HCT116 (cell line): Measurements from ENCODE around the gene CENPP. TPM values are rescaled to one million over a fixed set of nuclear protein-coding genes. Genes with fewer than 3 reads are reported as not detected.

Experiments used
- ATAC-seq: fragments of 200-7000 bp; cut with Tn5 transposase; 2 replicates; pipeline ENCODE4 v1.9.1; 2020; ENCODE audit warnings: mild to moderate bottlenecking, moderate library complexity
- BruUV-seq: library from RNA; stranded (reverse); fragments of 400-500 nt; replicated peaks from 2 replicates; lab custom pipeline; 2021; lab: Mats Ljungman, UMichigan
- CTCF ChIA-PET: fragments of 300-600 bp; sonication (Branson Sonifier 250); formaldehyde crosslinking; loops from one replicate; lab custom pipeline; 2021; ENCODE audit warnings: antibody characterized with exemption; lab: Charles Lee
- POLR2A ChIA-PET: fragments of 300-600, 350-600 bp; sonication (Branson Sonifier 250); formaldehyde crosslinking; loops from one replicate; lab custom pipeline; 2021; ENCODE audit warnings: antibody characterized with exemption; lab: Charles Lee
- RAD21 ChIA-PET, 2 experiments: fragments of 300-600 bp; sonication (Branson Sonifier 250); formaldehyde crosslinking; loops; one replicate each; lab custom pipeline; 2023; ENCODE audit warnings: low total read pairs in 2 of 2; ENCODE audit not compliant: uncharacterized antibody in 2 of 2, unreplicated experiment in 2 of 2, low non-redundant PET in 1 of 2; lab: Charles Lee
- DNase-seq: peaks from one replicate; pipeline ENCODE4 v3.0.0-alpha.2; 2010; ENCODE audit warnings: low read depth, low spot score
- H2AFZ ChIP-seq: fragments of 200-600 bp; shearing (Covaris generic), sonication (generic); 2 replicates; pipeline ENCODE4 v1.6.1; 2017; ENCODE audit warnings: low read depth, mixed run types, mixed read lengths, antibody characterized with exemption, low read length; ENCODE audit not compliant: poor library complexity, severe bottlenecking
- H3K27ac ChIP-seq: 2 replicates; pipeline ENCODE4 v1.5.1; 2012; ENCODE audit warnings: low read depth, low read length
- H3K27me3 ChIP-seq: fragments of 200-600 bp; sonication (generic); 2 replicates; pipeline ENCODE4 v1.6.1; 2016; ENCODE audit warnings: mixed run types, low read length, mixed read lengths; ENCODE audit not compliant: insufficient read depth
- H3K36me3 ChIP-seq, 2 experiments: fragments of 200-500 bp in 1 of 2; fragments of 200-600 bp in 1 of 2; sonication (Bioruptor generic) in 1 of 2; sonication (generic) in 1 of 2; 2 replicates each; pipeline versions ENCODE4 v1.5.1 to v1.6.1; 2014 to 2016; ENCODE audit warnings: low read length in 2 of 2, inconsistent platforms in 1 of 2, mixed read lengths in 1 of 2, mixed run types in 1 of 2; ENCODE audit not compliant: insufficient read depth in 2 of 2, control insufficient read depth in 1 of 2
- H3K4me1 ChIP-seq, 2 experiments: fragments of 200-600 bp in 1 of 2; sonication (generic) in 1 of 2; 2 replicates each; pipeline versions ENCODE4 v1.5.1 to v1.6.1; 2012 to 2017; ENCODE audit warnings: low read length in 2 of 2, inconsistent platforms in 1 of 2, mild to moderate bottlenecking in 1 of 2, mixed read lengths in 1 of 2, mixed run types in 1 of 2, moderate library complexity in 1 of 2; ENCODE audit not compliant: insufficient read depth in 2 of 2, control insufficient read depth in 1 of 2
- H3K4me2 ChIP-seq: fragments of 200-600 bp; sonication (generic); 2 replicates; pipeline ENCODE4 v1.6.1; 2017; ENCODE audit warnings: mixed run types, low read length, mixed read lengths
- H3K4me3 ChIP-seq, 2 experiments: fragments of 200-600 bp in 1 of 2; sonication (generic) in 1 of 2; replicated peaks in 1 of 2; 2 replicates each; pipeline ENCODE4 v1.5.1; 2011 to 2016; ENCODE audit warnings: low read length in 2 of 2, control low read depth in 1 of 2, low read depth in 1 of 2, mild to moderate bottlenecking in 1 of 2, mixed read lengths in 1 of 2, mixed run types in 1 of 2
- H3K79me2 ChIP-seq: fragments of 200-600 bp; sonication (generic); 2 replicates; pipeline ENCODE4 v1.6.1; 2017; ENCODE audit warnings: mild to moderate bottlenecking, mixed run types, low read length, moderate library complexity, mixed read lengths; ENCODE audit not compliant: insufficient read depth
- H3K9ac ChIP-seq: fragments of 200-600 bp; sonication (generic); 2 replicates; pipeline ENCODE4 v1.6.1; 2016; ENCODE audit warnings: low read length, mixed read lengths
- H3K9me2 ChIP-seq: fragments of 200-600 bp; sonication (generic), shearing (Covaris generic); 2 replicates; pipeline ENCODE4 v1.6.1; 2017; ENCODE audit warnings: mixed run types, mild to moderate bottlenecking, moderate library complexity; ENCODE audit not compliant: insufficient read depth
- H3K9me3 ChIP-seq, 2 experiments: fragments of 200-500 bp in 1 of 2; fragments of 200-600 bp in 1 of 2; sonication (Bioruptor generic) in 1 of 2; sonication (generic) in 1 of 2; 2 replicates each; pipeline ENCODE4 v1.6.1; 2014 to 2017; ENCODE audit warnings: low read length in 2 of 2, mixed read lengths in 2 of 2, inconsistent platforms in 1 of 2, low read depth in 1 of 2, mild to moderate bottlenecking in 1 of 2, mixed run types in 1 of 2, moderate library complexity in 1 of 2; ENCODE audit not compliant: control insufficient read depth in 1 of 2, insufficient read depth in 1 of 2
- H4K20me1 ChIP-seq: fragments of 200-600 bp; sonication (generic), shearing (Covaris generic); 2 replicates; pipeline ENCODE4 v1.6.1; 2017; ENCODE audit warnings: mixed run types, mild to moderate bottlenecking, moderate library complexity; ENCODE audit not compliant: insufficient read depth
- CBX3 ChIP-seq: IDR thresholded peaks from 2 replicates; pipeline ENCODE4 v1.6.1; 2012; ENCODE audit warnings: low read depth
- EGR1 ChIP-seq: IDR thresholded peaks from 2 replicates; pipeline ENCODE4 v1.6.1; 2012; ENCODE audit warnings: low read depth
- ELF1 ChIP-seq: IDR thresholded peaks from 2 replicates; pipeline ENCODE4 v1.6.1; 2012; ENCODE audit warnings: low read depth, borderline replicate concordance
- EZH2 ChIP-seq: fragments of 200-600 bp; sonication (generic); IDR thresholded peaks from 2 replicates; pipeline ENCODE4 v1.6.1; 2017; ENCODE audit warnings: antibody characterized with exemption, mixed run types
- EZH2phosphoT487 ChIP-seq: fragments of 200-600 bp; IDR thresholded peaks from 2 replicates; pipeline ENCODE4 v1.6.1; 2018; ENCODE audit warnings: antibody characterized with exemption, borderline replicate concordance
- FOSL1 ChIP-seq: IDR thresholded peaks from 2 replicates; pipeline ENCODE4 v1.6.1; 2012; ENCODE audit warnings: low read depth
- POLR2A ChIP-seq: IDR thresholded peaks from 2 replicates; pipeline ENCODE4 v1.7.0; 2011; ENCODE audit warnings: borderline replicate concordance; ENCODE audit not compliant: insufficient read depth, insufficient read length; ENCODE audit errors: extremely low read depth
- POLR2AphosphoS5 ChIP-seq: IDR thresholded peaks from 2 replicates; pipeline ENCODE4 v1.6.1; 2011; ENCODE audit warnings: mild to moderate bottlenecking, low read depth, low read length, moderate library complexity
- RAD21 ChIP-seq: IDR thresholded peaks from 2 replicates; pipeline ENCODE4 v1.6.1; 2012; ENCODE audit warnings: low read depth, mild to moderate bottlenecking
- SIN3A ChIP-seq: IDR thresholded peaks from 2 replicates; pipeline ENCODE4 v1.6.1; 2012; ENCODE audit warnings: low read depth
- SP1 ChIP-seq: IDR thresholded peaks from 2 replicates; pipeline ENCODE4 v1.6.1; 2012; ENCODE audit warnings: low read depth
- SRF ChIP-seq: IDR thresholded peaks from 2 replicates; pipeline ENCODE4 v1.6.1; 2012; ENCODE audit warnings: low read depth
- TCF7L2 ChIP-seq: IDR thresholded peaks from 2 replicates; pipeline ENCODE4 v1.7.0; 2011; ENCODE audit warnings: borderline replicate concordance, inconsistent platforms; ENCODE audit not compliant: insufficient read depth, insufficient read length; ENCODE audit errors: extremely low read depth
- YY1 ChIP-seq: IDR thresholded peaks from 2 replicates; pipeline ENCODE4 v1.6.1; 2011; ENCODE audit warnings: low read length, low read depth, moderate library complexity, mild to moderate bottlenecking; ENCODE audit not compliant: insufficient replicate concordance; ENCODE audit errors: extremely low read depth
- ZFX ChIP-seq: fragments of 450-650 bp; IDR thresholded peaks from 2 replicates; pipeline ENCODE4 v1.6.1; 2017
- intact Hi-C: fragments of 100-400 bp; cut with micrococcal nuclease; formaldehyde crosslinking; loops from 2 replicates; pipeline ENCODE4 v1.10.0; 2022
- total RNA-seq: library from RNA; stranded (reverse); gene quantifications from one replicate; pipeline ENCODE4 v1.2.1, GENCODE V29; 2021; ENCODE audit not compliant: unreplicated experiment
- TF ChIP-seq, protein P1 (sequence below): IDR thresholded peaks from 2 replicates; pipeline ENCODE4 v1.6.1; 2012; ENCODE audit warnings: low read depth
- TF ChIP-seq, protein P2 (sequence below): IDR thresholded peaks from 2 replicates; pipeline ENCODE4 v1.6.1; 2011; ENCODE audit warnings: mild to moderate bottlenecking, low read length, moderate library complexity; ENCODE audit not compliant: insufficient replicate concordance; ENCODE audit errors: extremely low read depth
- TF ChIP-seq, protein P3 (sequence below), 3 experiments: fragments of 200-600 bp in 1 of 3; sonication (generic) in 1 of 3; IDR thresholded peaks in 2 of 3; conservative IDR thresholded peaks in 1 of 3; 2 replicates each; pipeline ENCODE4 v1.5.1; 2012 to 2017; ENCODE audit warnings: low read depth in 2 of 3, low read length in 2 of 3, antibody characterized with exemption in 1 of 3, borderline replicate concordance in 1 of 3, control low read depth in 1 of 3, mild to moderate bottlenecking in 1 of 3, mixed read lengths in 1 of 3, mixed run types in 1 of 3, moderate library complexity in 1 of 3; ENCODE audit not compliant: insufficient read depth in 1 of 3

Gene CENPP
- total RNA-seq, 1 experiment from 2014 or later, result 7.0 TPM

- TF ChIP-seq, protein P1, sequence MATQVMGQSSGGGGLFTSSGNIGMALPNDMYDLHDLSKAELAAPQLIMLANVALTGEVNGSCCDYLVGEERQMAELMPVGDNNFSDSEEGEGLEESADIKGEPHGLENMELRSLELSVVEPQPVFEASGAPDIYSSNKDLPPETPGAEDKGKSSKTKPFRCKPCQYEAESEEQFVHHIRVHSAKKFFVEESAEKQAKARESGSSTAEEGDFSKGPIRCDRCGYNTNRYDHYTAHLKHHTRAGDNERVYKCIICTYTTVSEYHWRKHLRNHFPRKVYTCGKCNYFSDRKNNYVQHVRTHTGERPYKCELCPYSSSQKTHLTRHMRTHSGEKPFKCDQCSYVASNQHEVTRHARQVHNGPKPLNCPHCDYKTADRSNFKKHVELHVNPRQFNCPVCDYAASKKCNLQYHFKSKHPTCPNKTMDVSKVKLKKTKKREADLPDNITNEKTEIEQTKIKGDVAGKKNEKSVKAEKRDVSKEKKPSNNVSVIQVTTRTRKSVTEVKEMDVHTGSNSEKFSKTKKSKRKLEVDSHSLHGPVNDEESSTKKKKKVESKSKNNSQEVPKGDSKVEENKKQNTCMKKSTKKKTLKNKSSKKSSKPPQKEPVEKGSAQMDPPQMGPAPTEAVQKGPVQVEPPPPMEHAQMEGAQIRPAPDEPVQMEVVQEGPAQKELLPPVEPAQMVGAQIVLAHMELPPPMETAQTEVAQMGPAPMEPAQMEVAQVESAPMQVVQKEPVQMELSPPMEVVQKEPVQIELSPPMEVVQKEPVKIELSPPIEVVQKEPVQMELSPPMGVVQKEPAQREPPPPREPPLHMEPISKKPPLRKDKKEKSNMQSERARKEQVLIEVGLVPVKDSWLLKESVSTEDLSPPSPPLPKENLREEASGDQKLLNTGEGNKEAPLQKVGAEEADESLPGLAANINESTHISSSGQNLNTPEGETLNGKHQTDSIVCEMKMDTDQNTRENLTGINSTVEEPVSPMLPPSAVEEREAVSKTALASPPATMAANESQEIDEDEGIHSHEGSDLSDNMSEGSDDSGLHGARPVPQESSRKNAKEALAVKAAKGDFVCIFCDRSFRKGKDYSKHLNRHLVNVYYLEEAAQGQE, result no peak
- no peak for TF ChIP-seq YY1
- no peak for TF ChIP-seq POLR2A
- TF ChIP-seq SIN3A, result no peak
Measured at GRCh38 chr9:92603100-92603499, 277.3 kb downstream of the CENPP start (continued).

DNA sequence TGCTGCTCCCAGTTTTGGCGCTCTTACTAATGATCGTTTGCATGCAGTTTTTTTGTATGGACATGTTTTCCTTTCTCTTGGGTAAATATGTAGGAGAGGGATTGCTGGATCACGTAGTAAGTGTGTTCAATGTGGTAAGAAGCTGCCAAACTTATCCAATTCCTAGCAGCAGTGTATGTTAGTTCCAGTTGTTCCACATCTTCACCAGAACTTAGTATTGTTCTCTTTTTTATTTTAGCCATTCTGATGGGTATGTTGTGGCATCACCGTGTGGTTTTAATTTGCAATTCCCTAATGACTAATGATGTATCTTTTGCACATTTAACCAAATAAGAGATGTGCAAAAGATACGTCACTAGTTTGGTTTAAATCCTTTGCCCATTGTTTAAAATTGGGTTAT, 278.2 kb downstream of the CENPP start:
- CTCF ChIA-PET, result no interaction called here
- DNase-seq, result no peak
- TF ChIP-seq POLR2A, result no peak
- TF ChIP-seq ELF1, result no peak
- no peak for TF ChIP-seq FOSL1
- no peak for TF ChIP-seq TCF7L2
- TF ChIP-seq CBX3, result no peak
- TF ChIP-seq EGR1, result no peak
- TF ChIP-seq, protein P2, sequence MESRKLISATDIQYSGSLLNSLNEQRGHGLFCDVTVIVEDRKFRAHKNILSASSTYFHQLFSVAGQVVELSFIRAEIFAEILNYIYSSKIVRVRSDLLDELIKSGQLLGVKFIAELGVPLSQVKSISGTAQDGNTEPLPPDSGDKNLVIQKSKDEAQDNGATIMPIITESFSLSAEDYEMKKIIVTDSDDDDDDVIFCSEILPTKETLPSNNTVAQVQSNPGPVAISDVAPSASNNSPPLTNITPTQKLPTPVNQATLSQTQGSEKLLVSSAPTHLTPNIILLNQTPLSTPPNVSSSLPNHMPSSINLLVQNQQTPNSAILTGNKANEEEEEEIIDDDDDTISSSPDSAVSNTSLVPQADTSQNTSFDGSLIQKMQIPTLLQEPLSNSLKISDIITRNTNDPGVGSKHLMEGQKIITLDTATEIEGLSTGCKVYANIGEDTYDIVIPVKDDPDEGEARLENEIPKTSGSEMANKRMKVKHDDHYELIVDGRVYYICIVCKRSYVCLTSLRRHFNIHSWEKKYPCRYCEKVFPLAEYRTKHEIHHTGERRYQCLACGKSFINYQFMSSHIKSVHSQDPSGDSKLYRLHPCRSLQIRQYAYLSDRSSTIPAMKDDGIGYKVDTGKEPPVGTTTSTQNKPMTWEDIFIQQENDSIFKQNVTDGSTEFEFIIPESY, result no peak
- TF ChIP-seq, protein P3, sequence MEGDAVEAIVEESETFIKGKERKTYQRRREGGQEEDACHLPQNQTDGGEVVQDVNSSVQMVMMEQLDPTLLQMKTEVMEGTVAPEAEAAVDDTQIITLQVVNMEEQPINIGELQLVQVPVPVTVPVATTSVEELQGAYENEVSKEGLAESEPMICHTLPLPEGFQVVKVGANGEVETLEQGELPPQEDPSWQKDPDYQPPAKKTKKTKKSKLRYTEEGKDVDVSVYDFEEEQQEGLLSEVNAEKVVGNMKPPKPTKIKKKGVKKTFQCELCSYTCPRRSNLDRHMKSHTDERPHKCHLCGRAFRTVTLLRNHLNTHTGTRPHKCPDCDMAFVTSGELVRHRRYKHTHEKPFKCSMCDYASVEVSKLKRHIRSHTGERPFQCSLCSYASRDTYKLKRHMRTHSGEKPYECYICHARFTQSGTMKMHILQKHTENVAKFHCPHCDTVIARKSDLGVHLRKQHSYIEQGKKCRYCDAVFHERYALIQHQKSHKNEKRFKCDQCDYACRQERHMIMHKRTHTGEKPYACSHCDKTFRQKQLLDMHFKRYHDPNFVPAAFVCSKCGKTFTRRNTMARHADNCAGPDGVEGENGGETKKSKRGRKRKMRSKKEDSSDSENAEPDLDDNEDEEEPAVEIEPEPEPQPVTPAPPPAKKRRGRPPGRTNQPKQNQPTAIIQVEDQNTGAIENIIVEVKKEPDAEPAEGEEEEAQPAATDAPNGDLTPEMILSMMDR (IDR thresholded peaks at IDR 0.05 in 2 of 3, conservative IDR thresholded peaks at IDR 0.05 in 1 of 3; ENCODE audit: borderline replicate concordance in 1 of 3, insufficient read depth in 1 of 3, low read depth in 2 of 3, low read length in 2 of 3), result no peak
- TF ChIP-seq EZH2, result no peak
- TF ChIP-seq POLR2AphosphoS5, result no peak
- TF ChIP-seq EZH2phosphoT487, result no peak
- no peak for TF ChIP-seq SRF
- no peak for TF ChIP-seq SP1
- no peak for TF ChIP-seq ZFX
- no peak for TF ChIP-seq RAD21

More for the DNA sequence above, 278.2 kb downstream of the CENPP start:
- no TSS peak for BruUV-seq
- no peak for ATAC-seq
- no peaks in the 10 kb centered on the region for H3K79me2 ChIP-seq
- POLR2A ChIA-PET, result no interaction called here
- no peak overlapping the region for H3K27ac ChIP-seq
- no peak overlapping the region for H3K4me3 ChIP-seq
- RAD21 ChIA-PET, result no interaction called here
- no peaks in the 10 kb centered on the region for H4K20me1 ChIP-seq
- no peaks in the 10 kb centered on the region for H3K4me1 ChIP-seq
- H3K4me2 ChIP-seq, result no peak overlapping the region
- intact Hi-C loops, result no loop called here
- H3K9me2 ChIP-seq, result no peaks in the 10 kb centered on the region
- no peaks in the 10 kb centered on the region for H3K9me3 ChIP-seq
- H2AFZ ChIP-seq, result no peak overlapping the region
- no peaks in the 10 kb centered on the region for H3K27me3 ChIP-seq
- no peak overlapping the region for H3K9ac ChIP-seq
- H3K36me3 ChIP-seq, result no peaks in the 10 kb centered on the region
